CD14-positive monocyte (primary cell): ENCODE measurements around the gene OR10A7. TPM values are rescaled to one million over a fixed set of nuclear protein-coding genes. Genes with fewer than 3 reads are reported as not detected.

Experiments
- DNase-seq, 3 donors: peaks; one replicate each; pipeline ENCODE4 v3.0.0-alpha.2; 2011 to 2022
- H2AFZ ChIP-seq: 2 replicates; pipeline ENCODE4 v1.6.0; 2012; ENCODE audit warnings: mild to moderate bottlenecking, low read depth, low read length, inconsistent platforms; ENCODE audit not compliant: insufficient read depth, poor library complexity, severe bottlenecking
- H3K27ac ChIP-seq, 2 donors: 1 replicate in 1 of 2; 2 replicates in 1 of 2; pipeline ENCODE4 v1.5.1; 2012 to 2013; ENCODE audit warnings: low read length in 2 of 2, control low read depth in 1 of 2, inconsistent platforms in 1 of 2, low read depth in 1 of 2, mild to moderate bottlenecking in 1 of 2
- H3K27me3 ChIP-seq, 2 donors: one replicate each; pipeline versions ENCODE4 v1.6.0 to v1.6.1; 2011 to 2013; ENCODE audit warnings: low read length in 2 of 2; ENCODE audit not compliant: control insufficient read depth in 2 of 2, insufficient read depth in 2 of 2
- H3K36me3 ChIP-seq, 2 donors: replicated peaks in 1 of 2; 1 replicate in 1 of 2; 2 replicates in 1 of 2; pipeline versions ENCODE4 v1.5.1 to v1.6.1; 2012 to 2013; ENCODE audit warnings: low read length in 2 of 2, control low read depth in 1 of 2, inconsistent platforms in 1 of 2, mild to moderate bottlenecking in 1 of 2; ENCODE audit not compliant: insufficient read depth in 2 of 2, control insufficient read depth in 1 of 2
- H3K4me1 ChIP-seq, 2 donors: 1 replicate in 1 of 2; 2 replicates in 1 of 2; pipeline versions ENCODE4 v1.5.1 to v1.6.1; 2012 to 2013; ENCODE audit warnings: low read length in 2 of 2, control low read depth in 1 of 2, inconsistent platforms in 1 of 2, mild to moderate bottlenecking in 1 of 2, moderate library complexity in 1 of 2; ENCODE audit not compliant: insufficient read depth in 2 of 2, control insufficient read depth in 1 of 2
- H3K4me2 ChIP-seq: replicated peaks from 2 replicates; pipeline ENCODE3; 2012; ENCODE audit warnings: low read length, moderate library complexity, mild to moderate bottlenecking; ENCODE audit not compliant: poor library complexity, severe bottlenecking; ENCODE audit errors: extremely low read depth
- H3K4me3 ChIP-seq, 3 experiments: fragments of 200-600 bp in 1 of 3; sonication (generic) in 1 of 3; replicated peaks in 1 of 3; 1 replicate in 2 of 3; 2 replicates in 1 of 3; pipeline ENCODE4 v1.5.1; 2011 to 2013; ENCODE audit warnings: low read length in 3 of 3, mild to moderate bottlenecking in 3 of 3, control low read depth in 2 of 3, low read depth in 2 of 3, inconsistent platforms in 1 of 3, moderate library complexity in 1 of 3
- H3K79me2 ChIP-seq: 2 replicates; pipeline ENCODE4 v1.6.0; 2012; ENCODE audit warnings: mild to moderate bottlenecking, control low read depth, inconsistent platforms, low read length, moderate library complexity; ENCODE audit not compliant: insufficient read depth
- H3K9ac ChIP-seq: 2 replicates; pipeline ENCODE4 v1.6.0; 2017; ENCODE audit warnings: low read length, mild to moderate bottlenecking; ENCODE audit not compliant: insufficient read depth, poor library complexity, severe bottlenecking
- H3K9me3 ChIP-seq, 2 donors: replicated peaks in 1 of 2; 1 replicate in 1 of 2; 2 replicates in 1 of 2; pipeline versions ENCODE4 v1.5.1 to v1.6.1; 2012 to 2013; ENCODE audit warnings: low read length in 2 of 2, control low read depth in 1 of 2; ENCODE audit not compliant: control insufficient read depth in 1 of 2, insufficient read depth in 1 of 2
- H4K20me1 ChIP-seq: 2 replicates; pipeline ENCODE4 v1.6.0; 2012; ENCODE audit warnings: mild to moderate bottlenecking, low read length, control low read depth, moderate library complexity; ENCODE audit not compliant: insufficient read depth
- H3K27ac Mint-ChIP-seq, 7 donors: one replicate each; pipeline ENCODE4 v1.8.0; 2020; ENCODE audit warnings: mild to moderate bottlenecking in 7 of 7, mixed read lengths in 7 of 7, moderate library complexity in 6 of 7, inconsistent platforms in 2 of 7
- H3K27me3 Mint-ChIP-seq, 3 donors: one replicate each; pipeline ENCODE4 v1.8.0; 2021 to 2022; ENCODE audit warnings: low read depth in 3 of 3, mild to moderate bottlenecking in 3 of 3, mixed read lengths in 3 of 3, moderate library complexity in 3 of 3, inconsistent platforms in 1 of 3
- H3K36me3 Mint-ChIP-seq, 2 donors: one replicate each; pipeline ENCODE4 v1.8.0; 2020; ENCODE audit warnings: mixed read lengths in 2 of 2, inconsistent platforms in 1 of 2, mild to moderate bottlenecking in 1 of 2
- H3K4me1 Mint-ChIP-seq: one replicate; pipeline ENCODE4 v1.8.0; 2020; ENCODE audit warnings: mild to moderate bottlenecking, mixed read lengths
- H3K4me3 Mint-ChIP-seq, 2 donors: one replicate each; pipeline ENCODE4 v1.8.0; 2020; ENCODE audit warnings: mild to moderate bottlenecking in 2 of 2, mixed read lengths in 2 of 2, moderate library complexity in 1 of 2
- H3K9me3 Mint-ChIP-seq, 7 donors: one replicate each; pipeline ENCODE4 v1.8.0; 2020 to 2022; ENCODE audit warnings: mixed read lengths in 7 of 7, mild to moderate bottlenecking in 6 of 7, moderate library complexity in 6 of 7, inconsistent platforms in 2 of 7
- WGBS: methylation state at CpG from one replicate; pipeline ENCODE4 v1.1.5; 2013; ENCODE audit warnings: missing lambda C conversion rate; ENCODE audit not compliant: insufficient coverage; 5-methylcytosine and 5-hydroxymethylcytosine counted together
- intact Hi-C, 2 donors: fragments of 100-400 bp; cut with micrococcal nuclease; formaldehyde crosslinking; loops; one replicate each; pipeline versions ENCODE4 v1.15.0 to v1.15.1; 2023
- polyA plus RNA-seq, 3 donors: library from polyadenylated mRNA; depleted of rRNA in 1 of 3; unstranded in 2 of 3; stranded (reverse) in 1 of 3; fragments of 300-500 nt in 2 of 3; fragments of >200 nt in 1 of 3; fragmentation: Illumina TruSeq in 2 of 3; gene quantifications; 1 replicate in 2 of 3; 2 replicates in 1 of 3; pipeline ENCODE4 v1.2.3, GENCODE V29; 2012 to 2021
- TF ChIP-seq, protein P1 (sequence below): fragments of 200-600 bp; IDR thresholded peaks from one replicate; pipeline ENCODE4 v1.8.0; 2022; ENCODE audit warnings: antibody characterized with exemption, mild to moderate bottlenecking

The OR10A7 gene
- polyA plus RNA-seq, 3 donors = not detected

DNA sequence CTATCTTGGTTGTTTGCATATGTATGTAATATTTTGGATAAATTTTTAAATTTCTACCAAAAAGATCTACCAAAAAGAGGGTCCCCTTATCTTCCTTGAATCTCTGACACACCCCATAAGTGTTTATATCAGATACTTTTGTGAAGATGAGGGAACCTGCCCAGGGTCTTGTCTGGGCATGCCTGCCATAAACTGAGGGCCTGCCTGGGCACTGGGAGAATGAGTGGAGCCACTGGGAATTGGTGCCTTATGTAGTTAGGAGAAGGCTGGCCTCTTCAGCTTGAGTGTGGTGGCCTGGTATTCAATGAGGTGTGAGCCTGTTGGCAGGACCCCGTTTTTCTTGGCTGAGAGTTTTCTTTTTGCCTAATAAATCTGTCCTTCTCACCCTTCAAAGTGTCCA, 48.1 kb upstream of the OR10A7 start:
- Histone ChIP-seq H3K4me2 (no peak overlapping the region), H3K4me3 (no peak overlapping the region), H2AFZ (no peak overlapping the region), H3K9me3 (no peaks in the 10 kb centered on the region), H3K9ac (no peak overlapping the region), H3K4me1 (no peaks in the 10 kb centered on the region), H3K36me3 (no peaks in the 10 kb centered on the region), H3K27ac (no peak overlapping the region), H3K27me3 (peaks cover 2 to 8% of the 10 kb centered on the region in 2 donors), H3K79me2 (no peaks in the 10 kb centered on the region), H4K20me1 (no peaks in the 10 kb centered on the region)
- H3K27me3 Mint-ChIP-seq = peaks cover 6 to 10% (median 8%) of the 10 kb centered on the region in 3 donors
- WGBS = no CpG with 5 or more reads among the region's 1 CpG
- no peak overlapping the region for H3K4me3 Mint-ChIP-seq
- TF ChIP-seq, protein P1, sequence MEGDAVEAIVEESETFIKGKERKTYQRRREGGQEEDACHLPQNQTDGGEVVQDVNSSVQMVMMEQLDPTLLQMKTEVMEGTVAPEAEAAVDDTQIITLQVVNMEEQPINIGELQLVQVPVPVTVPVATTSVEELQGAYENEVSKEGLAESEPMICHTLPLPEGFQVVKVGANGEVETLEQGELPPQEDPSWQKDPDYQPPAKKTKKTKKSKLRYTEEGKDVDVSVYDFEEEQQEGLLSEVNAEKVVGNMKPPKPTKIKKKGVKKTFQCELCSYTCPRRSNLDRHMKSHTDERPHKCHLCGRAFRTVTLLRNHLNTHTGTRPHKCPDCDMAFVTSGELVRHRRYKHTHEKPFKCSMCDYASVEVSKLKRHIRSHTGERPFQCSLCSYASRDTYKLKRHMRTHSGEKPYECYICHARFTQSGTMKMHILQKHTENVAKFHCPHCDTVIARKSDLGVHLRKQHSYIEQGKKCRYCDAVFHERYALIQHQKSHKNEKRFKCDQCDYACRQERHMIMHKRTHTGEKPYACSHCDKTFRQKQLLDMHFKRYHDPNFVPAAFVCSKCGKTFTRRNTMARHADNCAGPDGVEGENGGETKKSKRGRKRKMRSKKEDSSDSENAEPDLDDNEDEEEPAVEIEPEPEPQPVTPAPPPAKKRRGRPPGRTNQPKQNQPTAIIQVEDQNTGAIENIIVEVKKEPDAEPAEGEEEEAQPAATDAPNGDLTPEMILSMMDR = no peak
- DNase-seq = no peak
- H3K36me3 Mint-ChIP-seq = no peaks in the 10 kb centered on the region
- H3K4me1 Mint-ChIP-seq = no peaks in the 10 kb centered on the region
- intact Hi-C loops = no loop called here
- H3K9me3 Mint-ChIP-seq = peaks cover 0 to 5% (median 2%) of the 10 kb centered on the region in 7 donors
- H3K27ac Mint-ChIP-seq = peak overlapping the region in 1 of 7 donors; percentile 23

DNA sequence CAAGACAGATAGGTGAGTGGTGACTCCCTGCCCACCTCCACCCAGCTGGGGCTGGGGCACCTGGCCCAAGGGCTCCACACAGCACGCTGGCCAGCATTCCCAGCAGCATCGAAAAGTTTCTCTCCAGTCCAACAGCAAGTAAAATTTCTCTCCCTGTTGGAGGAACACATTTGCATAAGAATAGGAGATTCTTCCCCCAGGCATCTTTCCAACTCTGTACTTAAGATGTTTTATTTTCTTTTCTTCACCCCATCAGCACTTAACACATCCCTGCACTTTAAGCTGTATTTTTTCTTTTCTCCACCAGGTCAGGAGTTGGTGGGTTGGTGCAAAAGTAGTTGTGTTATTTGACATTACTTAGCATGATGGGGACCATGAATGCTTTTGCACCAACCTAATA, 47.4 kb upstream of the OR10A7 start:
- H3K79me2 ChIP-seq = no peaks in the 10 kb centered on the region
- no peak for DNase-seq

More for the DNA sequence above, 47.4 kb upstream of the OR10A7 start:
- no peak overlapping the region for H3K4me2 ChIP-seq
- WGBS = no CpG with 5 or more reads among the region's 2 CpGs
- no peak overlapping the region for H2AFZ ChIP-seq
- H3K9ac ChIP-seq = no peak overlapping the region
- Mint-ChIP-seq H3K9me3 (peaks cover 0 to 8% (median 2%) of the 10 kb centered on the region in 7 donors), H3K27ac (peak overlapping the region in 1 of 7 donors; percentile 55), H3K4me3 (no peak overlapping the region), H3K36me3 (no peaks in the 10 kb centered on the region), H3K4me1 (no peaks in the 10 kb centered on the region), H3K27me3 (peaks cover 14 to 15% (median 14%) of the 10 kb centered on the region in 3 donors)
- no peaks in the 10 kb centered on the region for H3K4me1 ChIP-seq
- H3K36me3 ChIP-seq = no peaks in the 10 kb centered on the region
- peaks cover 2 to 9% of the 10 kb centered on the region in 2 donors for H3K27me3 ChIP-seq
- no peak overlapping the region for H3K27ac ChIP-seq
- no peaks in the 10 kb centered on the region for H3K9me3 ChIP-seq
- TF ChIP-seq, protein P1 = no peak
- no peak overlapping the region for H3K4me3 ChIP-seq
- no peaks in the 10 kb centered on the region for H4K20me1 ChIP-seq
- intact Hi-C loops = no loop called here
